ENCODE data around the gene STIMATE. TPM values are rescaled to one million over a fixed set of nuclear protein-coding genes. Genes with fewer than 3 reads are reported as not detected.

The STIMATE gene
- total and polyA plus RNA-seq, 9 of the 15 experiments (the other 6 are each of a cell fraction or from before 2014, with no cell fraction given), result 0.14 to 7.7 (median 4.9) TPM

- BruUV-seq (replicated peaks), result no TSS peak
- no peaks in the 10 kb centered on the region for H3K9me1 ChIP-seq (ENCODE audit: control insufficient read depth, insufficient read depth, low read length)
- intact Hi-C loops (cut with micrococcal nuclease), result no loop called here
Measured at GRCh38 chr3:52841211-52841980, 56.0 kb downstream of the STIMATE start.

More at GRCh38 chr3:52841211-52841980, 56.0 kb downstream of the STIMATE start:
- ATAC-seq (no peak), FAIRE-seq (no peak), DNase-seq (ENCODE audit: extremely low read depth in 1 of 4, low spot score in 3 of 4) (no peak)
- WGBS (ENCODE audit: insufficient coverage, low coverage, missing lambda C conversion rate), result 78% methylated on average over 10 of the region's 12 CpGs
- no peak for TF ChIP-seq RBM22 (IDR thresholded peaks at IDR 0.05; ENCODE audit: low read depth, low read length, poor library complexity, severe bottlenecking)
- no peak for TF ChIP-seq ADNP (tag; IDR thresholded peaks at IDR 0.05)
- TF ChIP-seq ZNF655 (CRISPR knock-in tag; IDR thresholded peaks at IDR 0.05), result no peak
- TF ChIP-seq ZNF830 (CRISPR knock-in tag; IDR thresholded peaks at IDR 0.05), result no peak
- TF ChIP-seq VEZF1 (CRISPR knock-in tag; IDR thresholded peaks at IDR 0.05), result no peak
- no peak for TF ChIP-seq ZNF274 (IDR thresholded peaks at IDR 0.05; ENCODE audit: borderline replicate concordance, low read depth, low read length)
- TF ChIP-seq ZBTB17 (CRISPR knock-in tag; IDR thresholded peaks at IDR 0.05), result no peak
- no peak for TF ChIP-seq ARID3B (CRISPR knock-in tag; IDR thresholded peaks at IDR 0.05; ENCODE audit: borderline replicate concordance)
- TF ChIP-seq YBX1 (IDR thresholded peaks at IDR 0.05), result no peak
- in situ Hi-C loops (cut with MboI), result loop anchor here (10.0 kb wide), 1 partner anchor 233 kb away; no protein-coding TSS in a partner anchor
- Histone ChIP-seq H3K79me2 (ENCODE audit: control insufficient read depth, insufficient read depth, low read length) (no peaks in the 10 kb centered on the region), H3K9ac (ENCODE audit: insufficient read depth in 1 of 2, low read depth in 2 of 2, low read length in 2 of 2) (no peak overlapping the region), H3K4me2 (ENCODE audit: insufficient read depth, low read length) (no peak overlapping the region), H3K27me3 (ENCODE audit: control insufficient read depth in 2 of 2, insufficient read depth in 2 of 2, low read length in 2 of 2) (no peaks in the 10 kb centered on the region), H3K36me3 (ENCODE audit: control insufficient read depth, insufficient read depth, low read length) (no peaks in the 10 kb centered on the region), H3K4me3 (no peak overlapping the region), H3K9me3 (replicated peaks; ENCODE audit: control insufficient read depth, insufficient read depth, low read depth, low read length) (no peaks in the 10 kb centered on the region), H3K27ac (ENCODE audit: extremely low read depth, low read depth, low read length) (no peak overlapping the region), H3K4me1 (replicated peaks in 1 of 2; ENCODE audit: control insufficient read depth in 2 of 2, insufficient read depth in 2 of 2, low read length in 2 of 2) (no peaks in the 10 kb centered on the region), H2AFZ (ENCODE audit: low read depth, low read length) (no peak overlapping the region), H4K20me1 (replicated peaks; ENCODE audit: control insufficient read depth, insufficient read depth, low read length) (no peaks in the 10 kb centered on the region)
- POLR2A ChIA-PET, result interaction anchor here (1.2 kb wide), 1 partner anchor 18 kb away, joined by 3 read pairs; no protein-coding TSS in a partner anchor
- CTCF ChIA-PET (ENCODE audit: low intra/inter-chr PET ratio), result no interaction called here

Data from K562 (cell line).